K562 treated with DMSO at 1 percent for 24 hours (cell line): Measurements from ENCODE around the gene SLC35A5. TPM values are rescaled to one million over a fixed set of nuclear protein-coding genes. Genes with fewer than 3 reads are reported as not detected.

ENCODE experiments used
- total RNA-seq: library from RNA; unstranded; fragments of 300-600 nt; gene quantifications from 2 replicates; pipeline ENCODE4 v1.2.3, GENCODE V29; 2022; ENCODE audit warnings: low read depth; ENCODE audit not compliant: insufficient read depth

Gene SLC35A5, protein sequence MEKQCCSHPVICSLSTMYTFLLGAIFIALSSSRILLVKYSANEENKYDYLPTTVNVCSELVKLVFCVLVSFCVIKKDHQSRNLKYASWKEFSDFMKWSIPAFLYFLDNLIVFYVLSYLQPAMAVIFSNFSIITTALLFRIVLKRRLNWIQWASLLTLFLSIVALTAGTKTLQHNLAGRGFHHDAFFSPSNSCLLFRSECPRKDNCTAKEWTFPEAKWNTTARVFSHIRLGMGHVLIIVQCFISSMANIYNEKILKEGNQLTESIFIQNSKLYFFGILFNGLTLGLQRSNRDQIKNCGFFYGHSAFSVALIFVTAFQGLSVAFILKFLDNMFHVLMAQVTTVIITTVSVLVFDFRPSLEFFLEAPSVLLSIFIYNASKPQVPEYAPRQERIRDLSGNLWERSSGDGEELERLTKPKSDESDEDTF
- 5.2 and 9.2 TPM in 2 replicates for total RNA-seq

DNA sequence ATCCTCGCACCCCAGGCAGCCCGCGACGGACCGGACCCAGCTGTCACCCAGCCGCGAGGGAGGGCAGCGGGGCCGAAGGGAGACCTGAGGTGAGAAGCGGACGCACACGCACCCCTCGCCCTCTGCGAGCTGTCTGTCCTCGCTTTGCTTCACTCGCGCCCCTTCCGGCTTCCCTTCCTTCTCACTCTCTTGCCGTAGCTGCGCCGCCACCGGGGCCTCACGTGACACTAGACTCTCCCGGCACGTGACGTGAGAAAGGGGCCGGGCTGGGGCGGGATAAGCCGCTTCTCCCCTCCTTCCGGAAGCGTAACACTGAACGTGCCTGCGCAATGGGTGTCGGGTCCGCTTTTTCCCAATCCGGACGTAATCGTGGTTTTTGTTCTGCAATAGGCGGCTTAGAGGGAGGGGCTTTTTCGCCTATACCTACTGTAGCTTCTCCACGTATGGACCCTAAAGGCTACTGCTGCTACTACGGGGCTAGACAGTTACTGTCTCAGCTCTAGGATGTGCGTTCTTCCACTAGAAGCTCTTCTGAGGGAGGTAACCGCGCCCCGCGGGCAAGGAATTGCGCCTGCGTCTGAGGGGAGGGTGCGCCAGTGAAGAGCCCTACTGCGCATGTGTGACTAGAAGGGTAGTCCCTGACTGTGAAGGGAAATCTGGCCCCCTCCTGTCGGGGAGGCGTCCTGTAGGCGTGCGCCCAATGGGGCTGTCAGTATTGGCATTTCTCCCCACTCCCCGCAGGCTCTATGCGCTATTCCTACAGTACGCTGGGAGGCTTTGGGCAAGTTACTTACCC is at the start of gene SLC35A5, which contains the start of gene ATG3:
SLC35A5 (plus strand) TSS at position 312 of the 796 bp plus-strand sequence. CDS start 1,359 bp downstream, outside the sequence.
ATG3 (minus strand) TSS at position 229 of the 796 bp plus-strand sequence. CDS start 434 bp downstream, outside the sequence.

Other genes starting within 250 kb of the SLC35A5 start
- gene CD200, start 228.9 kb upstream of the SLC35A5 start, total RNA-seq: not detected in 2 replicates
- gene BTLA, start 62.6 kb upstream of the SLC35A5 start, total RNA-seq: not detected in 2 replicates
- 61.1 and 62.8 TPM in 2 replicates for gene ATG3, start 83 bp upstream of the SLC35A5 start, total RNA-seq
- gene CCDC80, start 79.1 kb downstream of the SLC35A5 start, total RNA-seq: 1.8 and 3.4 TPM in 2 replicates